Stimulated activated CD8-positive, alpha-beta memory T cell treated with anti-CD3 and anti-CD28 coated beads, Interleukin-7, amount 100 ng/mL, for 24 hours (primary cell): ENCODE results near the gene PPP2R2C.

Source experiments
- DNase-seq: peaks from one replicate; pipeline ENCODE4 v3.0.0-alpha.2; 2020; ENCODE audit warnings: low read depth

PPP2R2C gene

GRCh38 chr4:6362243-6362885 lies 110.0 kb downstream of the PPP2R2C start:
- no peak for DNase-seq

GRCh38 chr4:6361076-6361784 lies 111.2 kb downstream of the PPP2R2C start:
- DNase-seq = no peak

DNA sequence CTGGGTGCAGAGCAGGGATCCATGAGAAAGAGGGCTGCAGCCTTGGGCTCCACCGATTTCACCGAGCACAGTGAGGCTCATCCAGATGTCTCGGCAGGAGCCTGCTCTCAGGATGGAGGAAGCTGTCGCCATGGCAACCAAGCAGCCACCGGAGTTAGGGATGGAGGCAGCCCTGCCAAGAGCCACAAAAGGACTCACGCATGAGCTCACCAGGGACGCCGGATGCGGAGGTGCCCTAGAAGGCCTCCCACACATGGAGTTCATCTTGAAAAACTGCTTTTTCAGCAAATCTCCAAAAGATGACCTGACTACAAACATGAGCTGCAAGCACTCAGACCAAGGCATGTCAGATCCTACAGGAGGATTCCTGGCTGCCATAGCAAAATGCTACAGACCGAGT lies 112.0 kb downstream of the PPP2R2C start:
- DNase-seq = no peak

GRCh38 chr4:6359536-6360308 lies 112.7 kb downstream of the PPP2R2C start:
- DNase-seq = no peak

GRCh38 chr4:6357476-6357875 lies 114.9 kb downstream of the PPP2R2C start:
- no peak for DNase-seq

DNA sequence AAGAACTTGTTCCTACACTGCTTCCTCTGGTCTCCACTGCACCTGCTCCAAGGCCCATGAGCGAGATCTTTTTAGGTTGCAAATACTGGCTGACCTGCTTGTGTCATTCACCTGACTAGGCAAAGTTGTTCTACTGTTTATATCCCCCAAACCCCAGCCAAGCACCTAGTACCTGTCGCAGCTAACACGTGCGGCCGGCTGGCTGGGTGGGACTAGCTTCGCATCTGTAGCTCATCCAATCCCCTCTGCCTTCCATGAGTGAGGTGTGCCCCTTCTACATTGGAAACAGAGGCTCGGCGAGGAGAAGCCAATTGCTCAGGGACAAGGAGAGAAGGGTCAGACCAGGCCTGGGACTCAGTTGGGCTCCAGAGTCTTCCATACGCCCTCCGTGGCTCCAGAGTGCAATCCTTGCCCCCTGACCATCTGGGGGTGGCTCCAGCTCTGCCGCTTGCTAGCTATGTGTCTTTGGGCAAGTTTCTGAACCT lies 116.3 kb downstream of the PPP2R2C start:
- no peak for DNase-seq

DNA sequence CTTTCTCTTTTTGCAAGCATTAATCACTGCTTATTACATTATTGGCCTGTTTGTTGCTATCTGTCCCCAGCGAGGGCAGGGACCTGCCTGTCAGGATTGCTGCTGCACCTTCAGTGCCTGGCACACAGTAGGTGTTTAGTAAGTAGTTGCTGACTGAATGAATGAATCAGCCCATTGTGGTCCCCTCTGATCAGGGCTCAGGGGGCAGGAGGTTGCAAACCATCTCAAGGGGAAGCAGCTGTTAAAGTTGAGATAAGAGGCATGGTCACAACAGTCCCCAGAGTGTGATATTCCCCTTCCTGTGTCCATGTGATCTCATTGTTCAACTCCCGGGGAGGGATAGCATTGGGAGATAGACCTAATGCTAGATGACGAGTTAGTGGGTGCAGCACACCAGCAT lies 117.4 kb downstream of the PPP2R2C start:
- DNase-seq = no peak

- DNase-seq = no peak
Measured at GRCh38 chr4:6354626-6355025, 117.8 kb downstream of the PPP2R2C start.

DNA sequence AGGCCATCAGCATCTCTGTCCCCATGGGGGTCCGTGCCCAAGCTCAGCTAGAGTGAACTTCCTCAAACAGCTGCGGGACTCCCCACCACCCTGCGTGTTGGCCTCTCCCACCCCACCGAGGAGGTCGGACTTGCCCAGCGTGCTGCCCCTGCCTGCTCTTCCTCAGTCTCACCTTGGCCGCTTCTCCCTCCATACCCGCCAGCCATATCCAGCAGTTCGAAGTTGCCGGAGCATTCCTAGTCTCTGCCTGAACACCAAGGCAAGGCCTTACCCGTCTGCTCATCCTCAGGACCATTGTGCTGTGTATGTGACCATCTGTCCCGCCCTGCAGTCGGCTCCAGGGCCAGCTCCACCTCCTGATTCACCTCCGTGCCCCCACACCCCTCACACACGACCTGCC lies 118.3 kb downstream of the PPP2R2C start:
- no peak for DNase-seq

DNA sequence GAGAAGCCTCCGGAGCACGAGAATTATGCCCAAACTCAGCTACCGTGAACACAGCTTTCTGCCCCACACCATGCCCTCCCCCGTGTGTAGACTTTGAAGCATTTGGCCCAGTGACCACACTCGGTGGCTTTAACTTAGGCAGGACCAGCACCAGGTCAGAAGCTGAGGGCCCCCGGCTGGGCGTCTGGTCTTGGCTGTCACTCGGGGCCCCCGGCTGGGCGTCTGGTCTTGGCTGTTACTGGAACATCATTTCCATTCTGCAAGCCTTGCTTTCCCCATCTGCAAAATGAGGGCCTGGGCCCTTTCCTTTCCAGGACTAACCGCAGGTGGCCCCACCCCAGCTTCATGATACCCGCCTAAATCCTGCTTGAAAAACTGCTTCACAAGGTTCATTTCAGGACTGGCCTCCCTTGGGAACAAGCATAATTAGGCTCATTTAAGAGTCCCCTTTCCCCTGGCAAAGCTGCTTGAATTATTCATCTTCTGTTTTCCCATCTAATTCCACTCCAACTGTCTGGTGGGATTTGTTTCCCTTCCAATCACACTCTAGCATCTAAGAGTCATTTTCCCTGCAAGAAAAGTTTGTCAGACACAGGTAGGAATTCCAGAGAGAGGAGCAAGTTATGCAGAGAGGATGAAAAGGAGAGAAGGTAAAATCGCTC lies 120.3 kb downstream of the PPP2R2C start:
- no peak for DNase-seq

DNA sequence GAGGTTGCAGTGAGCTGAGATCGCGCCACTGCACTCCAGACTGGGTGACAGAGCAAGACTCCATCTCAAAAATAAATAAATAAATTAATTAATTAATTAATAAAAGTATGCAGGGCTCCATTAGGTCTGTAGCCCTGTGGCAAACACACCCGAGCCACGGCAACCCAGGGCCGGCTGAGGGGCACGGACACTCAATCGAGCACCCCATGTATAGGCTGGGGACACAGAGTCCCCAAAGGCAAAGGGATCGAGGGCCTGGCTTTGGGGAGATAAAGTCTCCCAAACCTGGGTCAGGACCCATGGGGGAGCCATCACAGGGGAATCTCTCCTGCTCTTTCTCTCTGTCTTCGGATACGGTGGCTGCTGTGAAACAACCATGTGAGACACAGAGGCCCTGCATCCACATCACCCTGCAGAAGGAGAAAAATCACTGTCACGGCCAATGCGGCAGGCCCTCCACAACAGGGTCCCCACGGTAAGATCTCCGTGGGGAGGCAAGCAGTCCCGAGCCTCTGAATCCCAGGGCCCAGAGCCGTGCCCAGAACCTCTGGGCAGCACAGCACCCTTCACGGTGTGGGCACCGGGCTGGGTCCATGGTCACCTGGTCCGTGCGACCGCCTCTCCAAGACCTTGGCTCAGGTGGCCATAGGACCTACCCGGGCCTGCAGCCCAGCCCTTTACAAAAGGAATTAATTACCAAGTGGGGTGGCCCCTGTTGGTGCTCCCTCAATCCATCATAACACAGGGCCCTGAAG lies 121.0 kb downstream of the PPP2R2C start:
- no peak for DNase-seq

DNA sequence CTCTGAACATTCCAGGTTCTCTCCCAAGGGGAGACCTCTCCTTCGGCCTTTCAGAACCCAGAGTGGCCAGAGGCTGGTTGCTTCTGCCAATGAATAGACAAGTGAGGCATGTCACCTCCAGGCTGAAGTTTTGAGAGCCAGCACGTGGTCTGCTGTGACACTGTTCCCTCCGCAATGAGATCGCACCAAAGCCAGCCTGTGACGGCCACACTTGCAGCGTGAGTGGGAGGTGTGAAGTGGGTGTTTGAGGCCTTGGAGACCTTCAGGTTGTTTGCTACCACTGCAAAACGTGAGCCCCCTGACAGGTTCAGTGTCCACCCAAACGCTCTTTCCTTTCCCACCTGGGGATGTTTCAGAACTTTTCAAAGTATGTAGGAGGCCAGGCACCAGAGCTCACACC lies 121.8 kb downstream of the PPP2R2C start:
- no peak for DNase-seq

GRCh38 chr4:6349896-6350603 lies 122.4 kb downstream of the PPP2R2C start:
- no peak for DNase-seq

- DNase-seq = no peak
Measured at GRCh38 chr4:6348408-6348807, 124.0 kb downstream of the PPP2R2C start.

DNA sequence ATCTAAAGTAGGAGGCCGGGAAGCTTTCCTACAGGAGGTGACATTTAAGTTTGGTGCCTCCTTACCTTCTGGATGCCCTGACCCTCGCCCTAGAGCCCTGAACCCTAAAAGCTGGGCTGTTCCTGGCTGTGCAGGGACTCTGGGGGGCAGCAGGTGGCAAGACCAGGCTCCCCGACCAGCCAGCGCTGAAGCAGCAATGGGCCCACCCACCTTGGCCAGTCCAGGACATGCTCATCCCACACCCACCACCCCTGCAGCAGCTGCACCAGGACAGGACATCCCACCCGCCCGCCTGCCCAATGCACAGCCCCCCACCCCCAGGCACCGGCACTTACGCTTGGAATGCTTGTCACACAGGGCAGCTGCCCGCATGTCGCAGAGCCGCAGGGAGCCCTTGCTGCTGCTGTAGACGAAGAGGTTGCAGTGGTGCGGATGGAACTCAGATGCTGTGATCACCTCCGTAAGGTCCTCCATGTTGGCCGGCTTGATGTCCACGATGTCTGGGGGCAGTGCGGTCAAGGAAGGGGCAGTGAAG lies 124.8 kb downstream of the PPP2R2C start:
- DNase-seq = no peak

DNA sequence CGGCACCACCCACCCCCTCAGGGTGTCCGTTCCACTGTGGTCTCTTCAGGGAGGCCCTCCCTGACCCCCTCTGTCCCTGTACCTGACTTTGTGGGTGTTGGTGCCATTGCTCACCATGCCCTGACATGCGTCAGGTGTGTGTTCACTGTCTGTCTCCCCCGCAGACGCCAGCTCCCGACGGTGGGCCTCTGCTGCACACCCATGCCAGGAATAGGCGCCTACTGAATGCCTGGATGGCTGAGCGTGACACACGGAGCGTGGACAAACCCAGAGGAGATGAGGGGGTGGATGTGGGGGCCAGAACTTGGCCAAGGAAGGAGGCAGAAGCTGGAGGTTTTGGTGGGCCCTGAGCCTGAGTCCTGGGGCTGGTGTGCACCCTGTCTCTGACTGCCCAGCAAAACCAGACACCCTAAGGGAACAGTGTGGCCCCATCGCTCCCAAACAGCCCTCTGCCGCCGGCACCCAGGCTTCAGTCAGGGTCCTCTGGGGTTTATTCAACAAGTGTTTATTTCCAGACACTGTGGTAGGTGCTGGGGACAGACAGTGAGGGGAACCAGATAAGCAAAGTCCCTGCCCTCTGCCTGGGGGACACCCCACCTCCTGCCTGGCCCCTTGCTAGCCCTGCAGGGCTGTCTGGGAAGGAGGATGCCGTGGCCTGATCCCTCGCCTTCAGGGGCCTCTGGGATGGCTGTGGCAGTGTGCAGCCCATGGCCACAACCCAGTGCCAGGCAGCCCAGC lies 125.9 kb downstream of the PPP2R2C start:
- DNase-seq = no peak

- no peak for DNase-seq
Measured at GRCh38 chr4:6345866-6346265, 126.5 kb downstream of the PPP2R2C start.

GRCh38 chr4:6345096-6345830 lies 127.2 kb downstream of the PPP2R2C start:
- DNase-seq = no peak

DNA sequence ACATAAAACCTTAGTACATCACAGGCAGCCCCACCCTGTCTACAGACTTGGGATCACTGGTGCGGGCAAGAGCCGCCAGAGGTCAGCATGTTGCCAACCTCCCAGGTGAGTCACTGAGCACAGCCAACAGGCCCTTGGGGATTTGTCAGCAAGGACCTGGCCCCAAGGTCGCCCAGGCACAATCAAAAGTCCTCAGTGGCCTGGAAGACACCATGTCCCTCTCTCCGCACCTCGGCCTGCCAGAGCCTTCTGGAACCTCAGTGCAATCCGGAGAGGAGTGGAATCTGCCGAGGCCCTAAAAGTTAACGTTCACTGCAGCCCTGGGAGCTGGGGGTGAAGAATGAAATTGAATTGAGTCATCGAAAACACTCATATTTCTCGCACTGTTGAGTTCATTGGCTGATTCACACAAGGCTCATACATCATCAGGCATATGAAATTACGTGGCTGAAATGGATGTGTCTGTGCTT lies 128.4 kb downstream of the PPP2R2C start:
- no peak for DNase-seq
